NB4 (cell line): ENCODE data around the gene DDHD1.
"Not testable (repeated sequence)": the region's sequence is repeated elsewhere in the genome, so short reads cannot be mapped to it uniquely, and the experiment has no call there.

Experiments
- DNase-seq: peaks from one replicate; pipeline ENCODE4 v3.0.0; 2010; ENCODE audit warnings: low read depth
- H3K4me3 ChIP-seq: one replicate; pipeline ENCODE4 v1.5.1; 2011; ENCODE audit warnings: mild to moderate bottlenecking, low read depth, low read length, moderate library complexity
- MYC ChIP-seq: IDR thresholded peaks from 2 replicates; pipeline ENCODE4 v1.6.1; 2011; ENCODE audit warnings: low read depth, low read length
- POLR2A ChIP-seq: IDR thresholded peaks from 2 replicates; pipeline ENCODE4 v1.6.1; 2011; ENCODE audit warnings: mild to moderate bottlenecking; ENCODE audit not compliant: insufficient read length; ENCODE audit errors: extremely low read depth
- TF ChIP-seq, protein P1 (sequence below): IDR thresholded peaks from one replicate; pipeline ENCODE4 v1.5.1; 2012; ENCODE audit warnings: low read depth, low read length
- TF ChIP-seq, protein P2 (sequence below): IDR thresholded peaks from 2 replicates; pipeline ENCODE4 v1.6.1; 2011; ENCODE audit warnings: low read depth, low read length

DDHD1 gene

DNA sequence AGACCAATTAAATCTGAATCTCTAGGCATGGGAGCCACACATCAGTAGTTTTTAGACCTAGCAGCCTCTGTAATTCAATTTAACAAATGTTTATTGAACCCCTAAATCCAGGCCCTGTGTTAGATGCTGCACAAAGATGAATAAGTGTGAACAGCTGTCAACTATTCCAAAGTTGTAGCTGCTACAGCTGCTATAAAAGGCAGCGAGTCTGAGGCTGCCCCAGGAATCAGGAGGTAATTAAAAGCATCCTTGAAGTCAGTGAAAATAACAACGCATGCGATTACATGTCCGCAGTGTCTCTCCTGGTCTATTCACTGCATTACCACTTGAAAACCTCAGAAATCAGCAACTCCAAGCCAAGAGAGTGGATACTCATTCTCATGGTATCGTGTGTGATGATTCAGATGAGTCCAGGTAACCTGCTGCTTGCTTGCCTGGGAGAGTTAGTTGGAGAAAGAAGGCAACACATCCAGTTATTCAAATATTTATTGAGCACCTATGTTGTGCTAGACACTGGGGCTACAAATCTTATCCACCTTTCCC is 34.9 kb upstream of the DDHD1 start:
- H3K4me3 ChIP-seq = no peak overlapping the region
- TF ChIP-seq, protein P1, sequence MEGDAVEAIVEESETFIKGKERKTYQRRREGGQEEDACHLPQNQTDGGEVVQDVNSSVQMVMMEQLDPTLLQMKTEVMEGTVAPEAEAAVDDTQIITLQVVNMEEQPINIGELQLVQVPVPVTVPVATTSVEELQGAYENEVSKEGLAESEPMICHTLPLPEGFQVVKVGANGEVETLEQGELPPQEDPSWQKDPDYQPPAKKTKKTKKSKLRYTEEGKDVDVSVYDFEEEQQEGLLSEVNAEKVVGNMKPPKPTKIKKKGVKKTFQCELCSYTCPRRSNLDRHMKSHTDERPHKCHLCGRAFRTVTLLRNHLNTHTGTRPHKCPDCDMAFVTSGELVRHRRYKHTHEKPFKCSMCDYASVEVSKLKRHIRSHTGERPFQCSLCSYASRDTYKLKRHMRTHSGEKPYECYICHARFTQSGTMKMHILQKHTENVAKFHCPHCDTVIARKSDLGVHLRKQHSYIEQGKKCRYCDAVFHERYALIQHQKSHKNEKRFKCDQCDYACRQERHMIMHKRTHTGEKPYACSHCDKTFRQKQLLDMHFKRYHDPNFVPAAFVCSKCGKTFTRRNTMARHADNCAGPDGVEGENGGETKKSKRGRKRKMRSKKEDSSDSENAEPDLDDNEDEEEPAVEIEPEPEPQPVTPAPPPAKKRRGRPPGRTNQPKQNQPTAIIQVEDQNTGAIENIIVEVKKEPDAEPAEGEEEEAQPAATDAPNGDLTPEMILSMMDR = no peak
- TF ChIP-seq, protein P2, sequence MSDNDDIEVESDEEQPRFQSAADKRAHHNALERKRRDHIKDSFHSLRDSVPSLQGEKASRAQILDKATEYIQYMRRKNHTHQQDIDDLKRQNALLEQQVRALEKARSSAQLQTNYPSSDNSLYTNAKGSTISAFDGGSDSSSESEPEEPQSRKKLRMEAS = no peak
- TF ChIP-seq MYC (no peak), POLR2A (no peak)
- DNase-seq = no peak

DNA sequence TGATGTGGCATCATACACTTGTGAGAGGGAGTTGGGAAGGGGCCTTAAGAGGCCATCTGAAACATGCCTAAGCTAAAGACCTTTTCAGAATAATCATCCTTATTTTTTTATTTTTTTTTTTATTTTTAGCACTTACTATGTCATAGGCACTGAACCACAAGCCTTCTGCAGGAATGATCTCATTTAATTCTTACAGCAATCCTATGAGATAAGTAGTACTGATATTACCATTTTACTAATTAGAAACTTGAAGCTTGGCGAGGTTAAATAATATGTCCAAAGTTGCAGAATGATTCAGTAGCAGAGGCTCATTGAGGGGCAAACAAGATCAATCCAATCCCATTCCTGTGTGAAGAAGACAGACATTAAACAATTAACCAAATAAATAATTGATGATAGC is 33.4 kb upstream of the DDHD1 start:
- no peak for TF ChIP-seq POLR2A
- TF ChIP-seq, protein P2 = no peak
- TF ChIP-seq MYC = no peak
- TF ChIP-seq, protein P1 = no peak

DNA sequence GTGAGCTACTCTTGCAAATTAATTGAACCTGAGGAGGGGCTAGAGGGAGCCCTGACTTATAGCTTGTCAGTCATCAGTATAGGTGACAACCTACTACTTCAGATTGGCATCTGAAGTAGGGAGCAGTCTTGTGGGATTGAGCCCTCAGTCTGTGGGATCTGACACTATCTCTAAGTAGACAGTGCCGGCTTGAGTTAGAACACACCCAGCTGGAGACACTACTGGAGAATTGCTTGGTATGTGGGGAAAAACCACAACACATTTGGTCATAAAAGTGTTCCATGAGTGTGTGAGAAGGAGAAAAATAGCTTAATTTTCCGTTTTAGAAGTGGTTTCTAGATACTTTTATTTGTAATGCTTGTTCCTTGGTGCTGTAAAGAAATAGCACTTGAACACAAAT is 30.5 kb upstream of the DDHD1 start:
- no peak for TF ChIP-seq MYC
- DNase-seq = no peak
- no peak overlapping the region for H3K4me3 ChIP-seq

More for the DNA sequence above, 33.4 kb upstream of the DDHD1 start:
- no peak for DNase-seq
- H3K4me3 ChIP-seq = no peak overlapping the region

DNA sequence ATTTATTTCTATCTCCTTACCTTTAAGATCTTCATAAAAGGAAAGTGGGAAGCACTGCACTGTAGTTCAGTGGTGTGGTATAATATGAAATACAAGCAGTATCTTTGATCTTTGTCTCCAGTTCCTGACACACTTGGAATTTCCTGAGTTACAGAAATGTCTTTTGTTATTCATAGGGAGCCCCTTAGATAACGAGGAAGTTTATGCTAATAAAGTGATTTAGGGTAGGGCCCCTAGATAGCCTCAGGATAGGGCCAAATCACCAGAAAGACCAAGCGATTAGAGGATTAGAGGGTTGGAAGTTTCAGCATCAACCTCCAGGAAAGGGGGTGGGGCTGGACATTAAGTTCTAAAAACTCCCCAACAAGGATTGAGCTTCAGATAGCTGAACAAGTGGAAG is 29.9 kb upstream of the DDHD1 start:
- H3K4me3 ChIP-seq = no peak overlapping the region
- DNase-seq = no peak
- TF ChIP-seq MYC = no peak
- TF ChIP-seq POLR2A = no peak
- TF ChIP-seq, protein P2 = no peak
- TF ChIP-seq, protein P1 = no peak

DNA sequence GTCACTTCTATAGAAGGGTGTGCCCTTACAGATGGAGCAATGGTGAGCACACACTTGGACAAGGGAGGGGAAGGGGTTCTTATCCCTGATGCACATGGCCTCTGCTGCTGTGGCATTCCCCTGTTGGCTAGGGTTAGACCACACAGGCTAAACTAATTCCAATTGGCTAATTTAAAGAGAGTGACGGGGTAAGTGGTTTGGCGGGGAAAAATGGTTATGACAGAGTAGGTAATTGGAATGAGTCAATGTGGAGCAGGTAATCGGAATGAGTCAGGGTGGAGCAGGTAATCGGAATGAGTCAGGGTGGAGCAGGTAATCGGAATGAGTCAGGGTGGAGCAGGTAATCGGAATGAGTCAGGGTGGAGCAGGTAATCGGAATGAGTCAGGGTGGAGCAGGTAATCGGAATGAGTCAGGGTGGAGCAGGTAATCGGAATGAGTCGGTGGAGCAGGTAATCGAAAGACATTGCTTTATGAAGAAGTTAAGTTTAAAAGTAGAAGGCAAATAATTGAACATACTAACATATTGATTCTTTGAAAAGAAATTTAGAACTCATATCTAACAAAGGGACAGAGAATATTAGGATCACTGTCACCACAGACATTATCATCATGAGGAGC is 28.4 kb upstream of the DDHD1 start:
- H3K4me3 ChIP-seq, DNase-seq: not testable (repeated sequence)

DNA sequence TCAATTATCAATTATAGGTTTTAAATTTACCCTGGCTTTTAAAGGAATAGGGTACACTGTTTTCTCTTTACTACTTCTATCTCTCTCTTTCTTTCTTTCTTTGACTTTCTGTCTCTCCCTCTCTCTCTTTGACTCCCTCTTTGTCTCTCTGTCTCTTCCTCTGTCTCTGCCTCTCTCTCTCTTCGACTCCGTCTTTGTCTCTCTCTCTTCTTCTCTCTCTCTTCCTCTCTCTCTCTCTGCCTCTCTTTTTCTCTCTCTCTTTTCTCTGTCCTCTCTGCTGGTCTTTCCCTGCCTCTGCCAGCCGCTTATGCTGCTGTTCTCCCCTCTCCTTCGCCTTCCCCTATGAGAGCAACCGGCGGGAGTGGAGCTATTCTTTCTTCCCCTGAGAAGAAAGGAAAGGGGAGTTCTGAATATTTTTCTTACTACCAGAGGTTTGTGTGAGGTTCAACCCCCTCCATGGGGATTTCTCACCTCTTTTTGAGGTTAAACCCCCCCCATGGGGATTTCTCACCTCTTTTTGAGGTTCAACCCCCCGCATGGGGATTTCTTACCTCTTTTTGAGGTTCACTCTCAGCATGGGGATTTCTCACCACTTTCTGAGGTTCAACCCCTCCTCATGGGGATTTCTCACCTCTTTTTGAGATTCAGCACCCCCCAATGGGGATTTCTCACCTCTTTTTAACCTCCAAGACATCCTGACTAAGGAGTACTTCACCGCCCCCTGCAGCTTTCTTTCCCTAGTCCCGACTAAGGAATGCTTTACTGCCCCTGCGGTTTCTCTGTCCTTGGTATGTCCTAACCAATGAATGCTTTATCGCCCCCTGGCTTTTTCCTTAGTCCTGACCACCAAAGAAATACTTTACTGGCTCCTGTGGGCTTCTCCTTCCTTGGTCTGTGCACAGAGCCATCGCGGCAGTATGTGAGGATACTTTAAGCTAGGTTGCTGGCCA is 27.4 kb upstream of the DDHD1 start:
- no peak overlapping the region for H3K4me3 ChIP-seq
- no peak for DNase-seq
- TF ChIP-seq, protein P1 = no peak
- TF ChIP-seq POLR2A (no peak), MYC (no peak)
- TF ChIP-seq, protein P2 = no peak

DNA sequence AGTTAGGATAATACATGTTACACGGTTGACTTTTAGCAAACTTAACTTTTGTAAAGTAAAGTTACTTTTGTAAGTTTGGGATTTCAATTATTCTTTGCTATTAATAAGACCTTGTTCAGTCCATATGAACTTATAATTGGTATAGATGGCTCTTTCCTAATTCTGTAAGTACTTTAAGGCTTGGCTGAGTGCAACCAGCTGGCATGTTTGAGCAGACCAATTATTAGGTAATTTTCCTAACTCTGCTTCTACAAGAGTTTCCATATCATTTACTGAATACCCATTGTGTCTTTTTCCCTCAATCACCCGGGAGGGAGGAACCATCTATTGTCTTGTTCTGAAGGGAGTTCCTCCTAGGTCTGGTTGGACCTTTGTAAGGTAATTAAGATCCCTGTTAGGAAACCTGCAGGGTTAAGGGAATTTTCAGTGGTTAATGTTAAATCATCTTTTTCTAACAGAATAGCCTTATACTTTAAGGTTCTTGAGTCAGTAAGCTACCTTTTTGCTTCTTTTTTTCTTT is 26.4 kb upstream of the DDHD1 start:
- H3K4me3 ChIP-seq, DNase-seq: not testable (repeated sequence)
